ENCODE results near the gene KDM5C.
"Not testable (repeated sequence)": the region's sequence is repeated elsewhere in the genome, so short reads cannot be mapped to it uniquely, and the experiment has no call there.

Gene KDM5C

DNA sequence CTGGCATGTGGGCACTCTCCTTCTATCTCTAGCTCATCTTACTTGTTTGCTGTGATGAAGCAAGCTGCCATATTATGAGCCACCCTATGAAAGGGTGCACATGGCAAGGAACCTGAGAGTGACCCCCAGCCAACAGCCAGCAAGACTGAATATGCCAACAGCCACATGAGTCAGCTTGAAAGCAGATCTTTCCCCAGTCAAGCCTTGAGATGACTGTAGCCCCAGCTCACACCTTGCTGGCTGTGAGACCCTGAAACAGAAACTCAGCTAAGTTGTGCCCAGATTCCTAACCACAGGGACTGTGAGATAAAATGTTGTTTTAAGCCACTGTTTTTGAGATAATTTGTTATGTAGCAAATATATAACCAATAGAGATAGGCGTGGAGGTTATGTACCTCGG lies 36.2 kb downstream of the KDM5C start:
- DNase-seq = no peak

DNA sequence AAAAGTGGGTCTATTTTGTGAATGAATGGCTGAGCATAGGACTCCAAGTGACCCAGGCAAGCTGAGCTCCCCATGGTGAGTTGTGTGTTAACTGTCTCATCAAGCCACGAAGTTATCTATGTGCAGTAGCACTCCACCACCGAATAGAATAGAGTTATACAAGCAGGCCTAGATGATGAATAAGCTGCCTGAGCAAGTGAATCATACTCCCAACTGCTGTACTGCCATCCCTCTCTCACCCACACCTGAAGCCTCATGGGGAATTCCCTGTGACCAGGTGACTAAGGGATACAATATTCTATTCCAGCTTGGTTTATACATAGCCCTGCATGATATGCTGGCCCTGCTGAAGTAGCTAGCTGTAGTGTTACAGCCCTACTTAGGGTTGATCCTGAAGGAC lies 38.7 kb downstream of the KDM5C start:
- no peak for DNase-seq

DNA sequence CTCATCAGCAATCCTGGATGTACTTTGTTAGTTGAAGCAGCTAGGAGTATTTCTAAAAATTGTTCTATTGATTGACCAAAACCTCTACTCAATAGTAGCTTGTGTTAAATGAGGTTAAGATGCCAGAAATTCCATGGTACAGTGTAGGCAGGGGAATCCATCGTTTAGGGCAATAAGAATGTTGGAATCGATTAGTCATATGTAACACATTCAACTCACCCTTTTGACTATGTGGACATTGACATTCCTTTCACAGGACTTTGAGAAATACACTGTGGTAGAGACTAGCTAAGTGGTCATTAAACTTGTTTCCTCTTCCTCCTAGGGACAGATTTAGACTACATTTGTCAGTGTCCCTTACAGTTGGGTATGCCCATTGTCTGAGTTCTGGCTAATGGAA lies 40.2 kb downstream of the KDM5C start:
- no peak for DNase-seq

DNA sequence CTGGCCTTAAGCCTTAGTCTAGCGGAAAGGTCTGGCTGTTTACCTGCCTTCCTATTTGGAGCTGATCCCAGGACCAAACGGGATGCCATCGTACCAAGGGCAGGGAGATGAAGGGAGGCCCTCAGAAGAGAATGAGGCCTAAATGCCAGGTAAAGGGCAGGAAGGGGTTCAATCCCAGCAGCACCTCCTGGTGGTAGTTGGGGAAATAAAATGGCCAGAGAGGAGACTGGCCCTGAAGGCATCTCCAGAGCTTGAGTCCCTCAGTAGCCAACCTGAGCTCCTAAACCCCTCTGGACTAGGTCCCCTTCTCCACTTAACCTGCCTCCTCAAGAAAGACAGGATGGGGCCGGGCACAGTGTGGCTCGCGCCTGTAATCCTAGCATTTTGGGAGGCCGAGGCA lies 53.7 kb downstream of the KDM5C start:
- no peak for DNase-seq

DNA sequence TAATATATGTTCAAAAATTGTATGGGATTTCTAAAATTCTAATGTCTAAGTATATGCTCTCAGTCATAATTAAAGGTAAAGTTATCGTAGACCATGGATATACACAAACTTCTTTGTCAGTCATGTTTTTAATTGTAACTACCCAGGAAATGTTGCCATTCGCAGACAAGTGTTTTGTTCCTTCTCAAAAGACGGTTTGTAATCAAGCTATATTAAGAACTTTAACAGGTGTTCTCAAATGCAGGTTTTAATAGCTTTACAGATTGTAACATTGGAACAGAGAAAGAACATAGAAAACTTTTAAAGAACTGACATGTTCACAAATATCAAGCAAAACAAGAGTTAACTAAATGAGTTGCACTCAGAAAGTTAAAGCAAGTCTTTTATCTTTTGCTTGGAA lies 58.9 kb downstream of the KDM5C start:
- DNase-seq = no peak

- DNase-seq = not testable (repeated sequence)
Measured at GRCh38 chrX:53164566-53164965, 60.4 kb downstream of the KDM5C start.

DNA sequence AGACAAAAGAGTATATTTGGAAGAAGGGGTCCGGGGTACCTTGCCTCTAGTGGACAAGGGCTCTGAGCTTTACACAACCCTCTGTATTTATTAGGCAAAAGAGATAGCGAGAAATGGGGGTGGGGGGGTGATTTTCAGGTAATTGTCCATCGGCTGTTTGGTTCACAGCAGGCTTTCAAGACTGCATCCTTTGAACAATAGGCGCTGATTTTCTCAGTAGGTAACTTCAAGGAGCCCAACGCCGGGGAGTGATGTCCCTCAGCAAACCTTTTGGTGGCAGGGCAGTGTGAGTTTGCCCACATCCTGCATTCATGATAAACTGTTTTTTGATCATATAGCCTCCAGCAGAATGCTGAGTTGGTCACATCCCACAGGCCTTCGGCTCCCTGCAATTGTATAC lies 61.6 kb downstream of the KDM5C start:
- no peak for DNase-seq

GRCh38 chrX:53160297-53160983 lies 64.6 kb downstream of the KDM5C start:
- DNase-seq = no peak

GRCh38 chrX:53159184-53159583 lies 65.8 kb downstream of the KDM5C start:
- no peak for DNase-seq

GRCh38 chrX:53156207-53156596 lies 68.8 kb downstream of the KDM5C start:
- no peak for DNase-seq

- no peak for DNase-seq
Measured at GRCh38 chrX:53155512-53156206, 69.3 kb downstream of the KDM5C start.

GRCh38 chrX:53153581-53153980 lies 71.4 kb downstream of the KDM5C start:
- no peak for DNase-seq
